Breast epithelium (tissue), 3 donors: Measurements from ENCODE around the gene TCF7L1.

ENCODE experiments used
- CTCF ChIP-seq, 3 donors: fragments of 450-650 bp; IDR thresholded peaks; one replicate each; pipeline ENCODE4 v1.5.1; 2016 to 2017; ENCODE audit warnings: antibody characterized with exemption in 3 of 3, mild to moderate bottlenecking in 3 of 3, moderate library complexity in 3 of 3
- POLR2AphosphoS5 ChIP-seq, 3 donors: sonication (generic); formaldehyde crosslinking; IDR thresholded peaks; one replicate each; pipeline ENCODE4 v1.6.1; 2017; ENCODE audit warnings: antibody characterized with exemption in 3 of 3

GRCh38 chr2:85310330-85310729 is 177.1 kb downstream of the TCF7L1 start:
- TF ChIP-seq CTCF (IDR thresholded peaks at IDR 0.05) (no peak), POLR2AphosphoS5 (IDR thresholded peaks at IDR 0.05) (no peak)
